Stimulated activated CD8-positive, alpha-beta memory T cell treated with anti-CD3 and anti-CD28 coated beads, Interleukin-4, amount 100 ng/mL, for 1 hour (primary cell): ENCODE data around the gene PTPN18.
"Not testable (repeated sequence)": the region's sequence is repeated elsewhere in the genome, so short reads cannot be mapped to it uniquely, and the experiment has no call there.

ENCODE experiments used
- DNase-seq, 2 donors: peaks; one replicate each; pipeline ENCODE4 v3.0.0-alpha.2; 2020; ENCODE audit warnings: low read depth in 2 of 2, low spot score in 1 of 2

The PTPN18 gene, protein sequence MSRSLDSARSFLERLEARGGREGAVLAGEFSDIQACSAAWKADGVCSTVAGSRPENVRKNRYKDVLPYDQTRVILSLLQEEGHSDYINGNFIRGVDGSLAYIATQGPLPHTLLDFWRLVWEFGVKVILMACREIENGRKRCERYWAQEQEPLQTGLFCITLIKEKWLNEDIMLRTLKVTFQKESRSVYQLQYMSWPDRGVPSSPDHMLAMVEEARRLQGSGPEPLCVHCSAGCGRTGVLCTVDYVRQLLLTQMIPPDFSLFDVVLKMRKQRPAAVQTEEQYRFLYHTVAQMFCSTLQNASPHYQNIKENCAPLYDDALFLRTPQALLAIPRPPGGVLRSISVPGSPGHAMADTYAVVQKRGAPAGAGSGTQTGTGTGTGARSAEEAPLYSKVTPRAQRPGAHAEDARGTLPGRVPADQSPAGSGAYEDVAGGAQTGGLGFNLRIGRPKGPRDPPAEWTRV

GRCh38 chr2:130355578-130356431 is at the start of gene PTPN18:
TSS of gene PTPN18 (plus strand) at chr2:130356056. CDS start at chr2:130356108, 52 bp downstream.
- peak in 1 of 2 donors; percentile 20 for DNase-seq

GRCh38 chr2:130307850-130308249 is 48.0 kb upstream of the PTPN18 start:
- DNase-seq: no peak

DNA sequence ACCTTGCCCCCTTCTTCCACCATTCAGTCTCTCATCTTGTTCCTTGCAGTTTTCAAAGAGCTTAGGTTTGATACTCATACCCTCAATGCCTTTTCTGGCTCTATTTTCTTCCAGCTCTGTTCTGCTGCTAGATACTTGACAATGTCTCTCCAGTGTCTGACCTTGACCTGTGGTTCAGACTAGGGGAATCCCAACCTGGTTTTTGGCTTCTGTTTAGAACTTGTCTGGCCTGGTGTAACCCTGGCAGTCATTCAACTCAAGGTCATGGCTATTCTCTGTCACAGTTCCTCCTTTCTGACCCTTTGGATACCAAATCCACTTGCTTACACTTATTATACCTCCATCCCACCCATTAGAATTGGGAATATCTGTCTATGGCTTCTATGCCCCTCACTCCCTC is 45.0 kb upstream of the PTPN18 start:
- DNase-seq: no peak

DNA sequence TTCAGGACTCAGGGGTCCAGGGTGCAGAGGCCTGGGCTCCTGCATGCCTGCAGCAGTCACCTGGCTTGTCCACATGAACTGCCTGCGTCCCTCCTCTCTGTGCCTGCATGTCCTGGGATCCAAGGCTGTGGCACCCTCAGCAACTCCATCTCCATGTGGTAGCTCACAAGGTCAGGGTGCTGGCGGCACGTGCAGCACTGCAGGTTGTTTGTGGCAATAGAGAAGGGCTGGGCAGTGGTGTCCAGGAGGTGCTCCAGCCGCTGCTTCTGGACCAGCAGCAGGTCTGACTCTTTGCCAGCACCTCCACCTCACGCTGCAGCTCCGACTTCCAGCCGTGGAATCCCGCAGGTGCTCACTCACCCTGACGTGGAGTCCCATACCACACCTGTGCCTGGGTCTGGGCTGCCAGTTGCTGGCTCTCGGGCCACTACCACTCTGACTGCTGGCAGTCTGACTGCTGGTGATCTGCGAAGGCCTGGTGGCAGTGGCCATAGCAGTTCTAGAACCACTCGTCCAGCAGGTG is 42.0 kb upstream of the PTPN18 start:
- DNase-seq: no peak

DNA sequence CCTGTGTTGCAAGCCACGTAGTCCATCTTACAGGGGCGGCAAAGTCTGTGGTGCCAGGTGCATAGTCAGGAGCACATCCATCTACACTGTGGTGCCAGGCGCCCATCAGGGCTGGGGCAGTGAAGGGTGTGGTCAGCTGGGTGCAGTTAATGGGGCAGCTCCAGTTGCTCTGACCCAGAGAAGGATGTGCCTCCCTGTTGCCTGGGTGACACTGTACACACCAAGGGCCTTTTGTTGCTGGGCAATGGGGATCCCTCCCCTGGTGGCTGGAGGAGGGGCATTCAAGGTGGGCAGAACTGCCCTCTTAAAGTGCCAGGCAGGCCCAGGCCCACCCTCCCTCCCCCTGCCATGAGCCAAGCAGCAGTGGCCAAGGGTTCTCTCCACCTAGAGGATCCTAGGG is 41.5 kb upstream of the PTPN18 start:
- no peak for DNase-seq

DNA sequence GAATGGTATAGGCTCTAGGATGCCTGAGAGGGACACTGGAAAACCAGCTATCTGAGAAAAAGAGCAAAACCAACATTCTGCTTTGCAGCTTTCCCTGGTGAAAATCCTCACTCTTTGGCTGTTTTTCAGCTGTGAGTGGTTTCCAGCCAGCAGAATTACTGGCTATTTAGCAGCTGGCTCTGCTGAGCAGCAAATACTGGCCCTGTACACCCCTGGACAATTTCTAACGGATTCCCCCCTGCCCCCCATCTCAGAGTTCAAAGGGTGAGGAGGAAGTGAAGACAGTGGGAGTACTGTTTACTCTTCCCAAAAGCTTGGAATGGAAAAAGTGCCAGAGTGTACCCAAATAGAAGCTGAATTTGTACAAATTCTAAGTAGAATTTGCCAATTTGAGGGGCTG is 39.3 kb upstream of the PTPN18 start:
- no peak for DNase-seq

- DNase-seq: no peak
Measured at GRCh38 chr2:130318906-130319305, 37.0 kb upstream of the PTPN18 start.

DNA sequence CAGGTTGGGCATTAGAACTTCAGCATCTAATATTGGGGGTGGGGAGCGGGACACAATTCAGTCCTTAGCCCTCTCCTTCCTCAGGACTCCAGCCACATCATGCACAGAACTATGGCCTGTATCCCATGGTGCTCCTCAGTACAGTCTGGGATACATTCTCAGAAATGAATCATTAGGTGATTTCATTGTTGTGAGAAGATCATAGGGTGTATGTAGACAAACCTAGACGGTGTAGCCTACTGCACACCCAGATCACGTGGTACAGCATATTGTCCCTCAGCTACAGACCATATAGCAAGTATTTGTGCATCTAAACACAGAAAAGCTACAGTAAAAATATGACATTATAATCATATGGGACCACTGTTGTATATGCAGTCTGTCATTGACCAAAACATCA is 36.3 kb upstream of the PTPN18 start:
- no peak for DNase-seq

DNA sequence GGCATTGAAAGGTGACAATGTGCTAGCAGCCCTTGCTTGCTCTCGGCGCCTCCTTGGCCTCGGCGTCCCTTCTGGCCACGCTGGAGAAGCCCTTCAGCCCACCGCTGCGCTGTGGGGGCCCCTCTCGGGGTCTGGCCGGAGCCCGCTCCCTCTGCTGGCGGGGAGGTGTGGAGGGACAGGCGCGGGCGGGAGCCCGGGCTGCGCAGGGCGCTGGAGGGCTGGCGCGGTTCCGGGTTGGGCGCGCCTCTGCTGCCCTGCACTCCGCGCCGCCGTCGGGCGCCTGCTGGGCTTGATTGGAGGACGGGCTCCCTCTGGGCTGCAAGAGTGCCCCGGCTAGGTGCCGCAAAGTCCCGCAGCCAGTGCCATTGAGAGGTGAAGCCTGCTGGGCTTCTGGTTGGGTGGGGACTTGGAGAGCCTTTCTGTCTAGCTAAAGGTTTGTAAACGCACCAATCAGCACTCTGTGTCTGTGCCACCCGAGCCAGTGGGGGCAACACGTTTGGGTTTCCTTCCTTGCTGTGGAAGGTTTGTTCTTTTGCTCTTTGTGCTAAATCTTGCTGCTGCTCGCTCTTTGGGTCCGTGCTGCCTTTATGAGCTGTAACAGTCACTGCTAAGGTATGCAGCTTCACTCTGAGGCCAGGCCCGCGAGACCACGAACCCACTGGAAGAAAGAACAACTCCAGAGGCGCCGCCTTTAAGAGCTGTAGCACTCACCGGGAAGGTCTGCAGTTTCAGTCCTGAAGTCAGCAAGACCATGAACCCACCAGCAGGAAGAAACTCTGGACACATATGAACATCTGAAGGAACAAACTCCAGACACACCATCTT is 27.9 kb upstream of the PTPN18 start:
- no peak for DNase-seq

GRCh38 chr2:130328710-130329109 is 27.1 kb upstream of the PTPN18 start:
- DNase-seq: no peak

GRCh38 chr2:130332271-130333073 is 23.4 kb upstream of the PTPN18 start:
- peak; percentile 36 to 42 for DNase-seq

DNA sequence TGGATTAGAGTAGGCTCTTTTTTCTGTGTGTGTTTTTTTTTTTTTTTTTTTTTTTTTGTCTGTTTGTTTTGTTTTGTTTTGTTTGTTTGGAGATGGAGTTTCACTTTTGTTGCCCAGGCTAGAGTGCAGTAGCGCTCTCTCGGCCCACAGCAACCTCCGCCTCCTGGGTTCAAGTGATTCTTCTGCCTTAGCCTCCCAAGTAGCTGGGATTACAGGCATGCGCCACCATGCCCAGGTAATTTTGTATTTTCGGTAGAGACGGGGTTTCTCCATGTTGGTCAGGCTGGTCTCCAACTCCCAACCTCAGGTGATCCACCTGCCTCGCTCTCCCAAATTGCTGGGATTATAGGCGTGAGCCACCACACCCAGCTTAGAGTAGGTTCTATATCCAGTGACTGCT is 22.6 kb upstream of the PTPN18 start:
- not testable (repeated sequence) for DNase-seq

DNA sequence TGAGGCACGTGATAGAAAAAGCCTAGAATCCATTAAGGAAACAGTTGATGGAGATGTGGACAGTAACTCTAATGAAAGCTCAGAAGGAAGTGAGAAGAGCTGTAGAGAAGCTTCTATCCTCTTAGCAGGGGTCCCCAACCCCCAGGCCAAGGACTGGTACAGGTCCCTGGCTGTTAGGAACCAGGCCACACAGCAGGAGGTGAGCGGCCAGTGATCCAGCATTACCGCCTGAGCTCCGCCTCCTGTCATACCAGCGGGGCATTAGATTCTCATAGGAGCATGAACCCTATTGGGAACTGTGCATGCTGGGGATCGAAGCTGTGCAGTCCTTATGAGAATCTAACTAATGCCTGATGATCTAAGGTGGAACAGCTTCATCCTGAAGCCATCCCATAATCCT is 21.8 kb upstream of the PTPN18 start:
- no peak for DNase-seq

GRCh38 chr2:130335226-130335625 is 20.6 kb upstream of the PTPN18 start:
- no peak for DNase-seq

- DNase-seq: no peak
Measured at GRCh38 chr2:130336150-130336876, 19.5 kb upstream of the PTPN18 start.

DNA sequence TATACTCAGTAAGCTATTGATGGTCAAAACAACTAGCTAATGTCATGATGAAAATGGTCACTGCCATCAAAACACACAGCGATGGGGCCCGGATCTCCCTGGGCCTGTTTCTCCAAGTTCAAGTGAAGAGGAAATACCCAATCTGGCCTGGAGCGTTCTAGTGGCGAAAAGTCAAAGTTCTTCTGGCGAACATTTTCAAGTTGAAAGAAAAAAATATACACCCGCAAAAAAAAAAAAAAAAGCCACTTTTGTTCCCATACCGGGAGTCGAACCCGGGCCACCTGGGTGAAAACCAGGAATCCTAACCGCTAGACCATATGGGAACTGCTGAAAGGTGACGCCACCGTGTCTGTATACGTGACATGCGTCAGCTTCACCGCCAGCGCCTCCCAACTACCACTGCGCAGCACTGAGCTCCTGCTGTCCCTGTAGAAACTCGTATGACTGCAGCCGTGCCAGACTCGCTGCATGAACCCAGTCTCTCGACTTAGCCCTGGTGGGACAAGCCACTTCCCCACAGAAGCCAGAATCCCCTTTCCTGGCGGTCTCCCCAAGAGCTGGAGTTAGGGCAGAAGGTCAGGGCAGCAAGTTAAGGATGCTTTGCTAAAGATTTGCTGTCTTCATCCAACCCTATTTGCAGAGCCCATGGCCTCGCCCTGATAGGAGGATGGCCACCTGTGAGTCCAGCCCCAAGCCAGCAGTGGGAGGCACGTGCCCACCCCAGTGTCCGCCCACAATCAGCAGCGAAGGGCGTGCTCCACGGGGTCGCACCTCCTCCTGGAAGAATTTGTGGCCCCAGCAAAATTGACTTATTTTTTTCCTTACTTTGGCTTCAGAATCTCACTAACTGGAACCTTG is 18.8 kb upstream of the PTPN18 start:
- DNase-seq: no peak

DNA sequence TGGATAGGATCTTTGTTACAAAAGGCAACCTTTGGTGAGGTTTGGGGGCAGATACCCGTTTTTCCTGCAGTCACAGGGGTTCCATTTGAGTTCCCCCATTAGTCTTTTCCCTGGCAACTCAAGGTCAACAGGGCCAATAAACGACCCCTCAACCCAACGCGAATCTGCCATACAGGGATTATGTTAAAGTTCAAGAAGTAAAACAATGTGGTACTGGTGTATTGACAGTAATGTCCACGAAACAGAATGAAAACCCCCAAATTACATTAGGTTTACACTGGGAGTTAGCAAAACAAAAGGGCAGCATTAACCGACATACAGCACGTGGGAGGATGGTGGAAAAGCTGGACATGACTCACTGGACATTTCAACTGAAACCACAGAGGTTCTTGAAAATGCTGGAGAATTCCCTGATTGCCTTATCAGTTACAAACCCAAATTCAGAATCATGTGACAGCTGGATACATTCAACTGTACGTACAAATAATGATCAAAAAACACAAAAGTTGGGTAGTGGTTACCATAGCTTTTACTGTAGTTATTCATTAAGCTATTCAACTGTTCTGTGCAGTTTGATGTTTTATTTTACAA is 18.0 kb upstream of the PTPN18 start:
- DNase-seq: no peak

- DNase-seq: no peak
Measured at GRCh38 chr2:130338793-130339345, 17.0 kb upstream of the PTPN18 start.
